Chondrocyte (in vitro differentiated cells): ENCODE data around the gene PTGIS. TPM values are rescaled to one million over a fixed set of nuclear protein-coding genes. Genes with fewer than 3 reads are reported as not detected.
A peak's percentile ranks its signal among the peaks of the same experiment; 100 is the strongest.
"Not testable (repeated sequence)": the region's sequence is repeated elsewhere in the genome, so short reads cannot be mapped to it uniquely, and the experiment has no call there.

Experiments
- DNase-seq: peaks from one replicate; pipeline ENCODE4 v3.0.0; 2021; ENCODE audit warnings: mixed read lengths, low spot score
- H3K27ac Mint-ChIP-seq: one replicate; pipeline ENCODE4 v1.8.0; 2021; ENCODE audit warnings: mild to moderate bottlenecking, moderate library complexity, mixed read lengths; ENCODE audit not compliant: unreplicated experiment
- H3K27me3 Mint-ChIP-seq: 2 replicates; pipeline ENCODE4 v1.8.0; 2021; ENCODE audit warnings: low read depth, mixed read lengths
- H3K36me3 Mint-ChIP-seq: 2 replicates; pipeline ENCODE4 v1.8.0; 2021; ENCODE audit warnings: low read depth, mixed read lengths
- H3K4me1 Mint-ChIP-seq: 2 replicates; pipeline ENCODE4 v1.8.0; 2021; ENCODE audit warnings: low read depth, mild to moderate bottlenecking, mixed read lengths
- H3K4me3 Mint-ChIP-seq: one replicate; pipeline ENCODE4 v1.8.0; 2021; ENCODE audit warnings: mild to moderate bottlenecking, moderate library complexity, mixed read lengths; ENCODE audit not compliant: unreplicated experiment
- H3K9me3 Mint-ChIP-seq: 2 replicates; pipeline ENCODE4 v1.8.0; 2021; ENCODE audit warnings: low read depth, mixed read lengths
- CTCF ChIP-seq: fragments of 200-600 bp; sonication (generic); IDR thresholded peaks from 2 replicates; pipeline ENCODE4 v1.5.0; 2021; ENCODE audit warnings: antibody characterized with exemption, mild to moderate bottlenecking, moderate library complexity
- long read RNA-seq: library from polyadenylated mRNA; stranded (forward); transcript quantifications from one replicate; pipeline ENCODE4 v2.0.0, GENCODE V29; 2021
- total RNA-seq: library from RNA; stranded (reverse); gene quantifications from 3 replicates; pipeline ENCODE4 v1.2.1, GENCODE V29; 2021

The PTGIS gene
- total RNA-seq: 88.7 to 165 TPM (median 91.5 TPM) in 3 replicates
- long read RNA-seq, full-length matches to known transcripts: 5 of 45 reads
- long read RNA-seq, partial matches to known transcripts: 21 of 45 reads
- long read RNA-seq, other reads (novel, unspliced or antisense): 19 of 45 reads

GRCh38 chr20:49567421-49568277, at the start of gene PTGIS:
Gene PTGIS, minus strand, starts transcription at chr20:49568137. Its CDS starts 21 bp downstream, at chr20:49568116.
- peak within 1 kb of the TSS; percentile 90 for H3K27ac Mint-ChIP-seq
- TF ChIP-seq CTCF: no peak
- H3K36me3 Mint-ChIP-seq: peaks cover 5% of the 10 kb centered on the region
- H3K4me1 Mint-ChIP-seq: peaks cover 79% of the 10 kb centered on the region
- H3K9me3 Mint-ChIP-seq: no peaks in the 10 kb centered on the region
- H3K4me3 Mint-ChIP-seq: peak within 1 kb of the TSS; percentile 69
- no peaks in the 10 kb centered on the region for H3K27me3 Mint-ChIP-seq
- DNase-seq: no peak

GRCh38 chr20:49617394-49617793, 49.5 kb upstream of the PTGIS start:
- H3K27ac Mint-ChIP-seq, H3K9me3 Mint-ChIP-seq, H3K27me3 Mint-ChIP-seq, H3K4me3 Mint-ChIP-seq, H3K36me3 Mint-ChIP-seq, H3K4me1 Mint-ChIP-seq: not testable (repeated sequence)
- peak; percentile 99 for DNase-seq

GRCh38 chr20:49616154-49617007, 48.4 kb upstream of the PTGIS start:
- no peaks in the 10 kb centered on the region for H3K9me3 Mint-ChIP-seq
- H3K27me3 Mint-ChIP-seq: no peaks in the 10 kb centered on the region
- no peaks in the 10 kb centered on the region for H3K4me1 Mint-ChIP-seq
- no peak overlapping the region for H3K4me3 Mint-ChIP-seq
- peaks cover 2% of the 10 kb centered on the region for H3K36me3 Mint-ChIP-seq
- H3K27ac Mint-ChIP-seq: no peak overlapping the region
- no peak for TF ChIP-seq CTCF
- DNase-seq: no peak

- DNase-seq: no peak
- H3K27me3 Mint-ChIP-seq: no peaks in the 10 kb centered on the region
- no peak overlapping the region for H3K27ac Mint-ChIP-seq
- no peak overlapping the region for H3K4me3 Mint-ChIP-seq
- no peaks in the 10 kb centered on the region for H3K9me3 Mint-ChIP-seq
- no peak for TF ChIP-seq CTCF
- peaks cover 5% of the 10 kb centered on the region for H3K4me1 Mint-ChIP-seq
- no peaks in the 10 kb centered on the region for H3K36me3 Mint-ChIP-seq
Observed at GRCh38 chr20:49615401-49616153, 47.6 kb upstream of the PTGIS start.

GRCh38 chr20:49615051-49615400, 47.1 kb upstream of the PTGIS start:
- not testable (repeated sequence) for H3K27me3 Mint-ChIP-seq, DNase-seq, H3K4me1 Mint-ChIP-seq, H3K4me3 Mint-ChIP-seq, H3K36me3 Mint-ChIP-seq, H3K9me3 Mint-ChIP-seq, H3K27ac Mint-ChIP-seq
